ENCODE measurements around the gene RAPGEF6. TPM values are rescaled to one million over a fixed set of nuclear protein-coding genes. Genes with fewer than 3 reads are reported as not detected.

Gene RAPGEF6
- total and polyA plus RNA-seq, 9 of the 15 experiments (the other 6 are each of a cell fraction or from before 2014, with no cell fraction given): 2.7 to 23.4 (median 12.7) TPM

DNA sequence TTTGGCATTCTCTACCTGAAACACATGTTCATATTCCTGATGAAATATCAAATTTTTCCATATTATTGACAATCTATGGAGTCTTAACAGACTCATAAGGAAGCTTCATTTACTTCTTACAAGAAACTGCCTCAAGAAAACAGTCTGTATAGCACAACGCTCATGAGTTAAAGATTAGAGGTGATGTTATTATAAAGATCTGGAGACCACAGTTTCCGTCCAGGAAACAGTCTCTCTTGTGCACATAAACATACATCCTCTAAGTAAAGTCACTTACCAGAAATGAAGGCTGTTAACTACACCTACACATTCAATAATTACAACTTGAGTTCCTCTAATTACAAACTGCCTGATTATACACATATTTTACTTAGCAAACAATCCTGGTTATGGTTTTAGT is 86.9 kb downstream of the RAPGEF6 start:
- H3K4me2 ChIP-seq (ENCODE audit: insufficient read depth, low read length): no peak overlapping the region
- H3K27ac ChIP-seq (ENCODE audit: extremely low read depth, low read depth, low read length): no peak overlapping the region
- DNase-seq (ENCODE audit: extremely low read depth in 1 of 4, low spot score in 3 of 4): no peak
- TF ChIP-seq FOXJ3 (CRISPR knock-in tag; IDR thresholded peaks at IDR 0.05) (no peak), KAT8 (IDR thresholded peaks at IDR 0.05; ENCODE audit: low read depth) (no peak), ZNF274 (IDR thresholded peaks at IDR 0.05; ENCODE audit: borderline replicate concordance, low read depth, low read length) (no peak), ZC3H4 (CRISPR knock-in tag; IDR thresholded peaks at IDR 0.05; ENCODE audit: borderline replicate concordance) (no peak), ZNF217 (CRISPR knock-in tag; IDR thresholded peaks at IDR 0.05) (no peak), TFAP4 (CRISPR knock-in tag; IDR thresholded peaks at IDR 0.05; ENCODE audit: borderline replicate concordance) (no peak)
- no peaks in the 10 kb centered on the region for H4K20me1 ChIP-seq (replicated peaks; ENCODE audit: control insufficient read depth, insufficient read depth, low read length)
- H3K9ac ChIP-seq (ENCODE audit: insufficient read depth in 1 of 2, low read depth in 2 of 2, low read length in 2 of 2): no peak overlapping the region
- CTCF ChIA-PET (ENCODE audit: low intra/inter-chr PET ratio): no interaction called here
- no peak overlapping the region for H3K4me3 ChIP-seq
- no peaks in the 10 kb centered on the region for H3K9me1 ChIP-seq (ENCODE audit: control insufficient read depth, insufficient read depth, low read length)
- no peaks in the 10 kb centered on the region for H3K27me3 ChIP-seq (ENCODE audit: control insufficient read depth in 2 of 2, insufficient read depth in 2 of 2, low read length in 2 of 2)
- FAIRE-seq: no peak
- H3K4me1 ChIP-seq (replicated peaks in 1 of 2; ENCODE audit: control insufficient read depth in 2 of 2, insufficient read depth in 2 of 2, low read length in 2 of 2): no peaks in the 10 kb centered on the region
- peaks cover 29% of the 10 kb centered on the region; the same call in 2 of the 3 replicates for H3K36me3 ChIP-seq (ENCODE audit: control insufficient read depth, insufficient read depth, low read length)
- no TSS peak for BruUV-seq (replicated peaks)
- ATAC-seq: no peak
- in situ Hi-C loops (cut with MboI) (no loop called here), intact Hi-C loops (cut with micrococcal nuclease) (no loop called here)
- no peaks in the 10 kb centered on the region for H3K79me2 ChIP-seq (ENCODE audit: control insufficient read depth, insufficient read depth, low read length)
- POLR2A ChIA-PET: interaction anchor here (0.6 kb wide), 1 partner anchor 371 kb away, joined by 3 read pairs; no protein-coding TSS in a partner anchor
- 92% methylated on average over 2 of the region's 2 CpGs for WGBS (ENCODE audit: insufficient coverage, low coverage, missing lambda C conversion rate)
- no peak overlapping the region for H2AFZ ChIP-seq (ENCODE audit: low read depth, low read length)
- H3K9me3 ChIP-seq (replicated peaks; ENCODE audit: control insufficient read depth, insufficient read depth, low read depth, low read length): no peaks in the 10 kb centered on the region

All from K562 (cell line).